BLaER1 (cell line): ENCODE data around the gene ATP10B.
"Not testable (repeated sequence)": the region's sequence is repeated elsewhere in the genome, so short reads cannot be mapped to it uniquely, and the experiment has no call there.

ENCODE experiments used
- H3K27ac ChIP-seq: shearing (Covaris generic); formaldehyde crosslinking; 2 replicates; pipeline ENCODE4 v1.8.1; 2022
- H3K27me3 ChIP-seq: shearing (Covaris generic); formaldehyde crosslinking; 2 replicates; pipeline ENCODE4 v1.8.1; 2022
- H3K36me3 ChIP-seq: shearing (Covaris generic); formaldehyde crosslinking; 2 replicates; pipeline ENCODE4 v1.8.1; 2022
- H3K4me1 ChIP-seq: shearing (Covaris generic); formaldehyde crosslinking; 2 replicates; pipeline ENCODE4 v1.8.1; 2022
- H3K4me2 ChIP-seq: shearing (Covaris generic); formaldehyde crosslinking; 2 replicates; pipeline ENCODE4 v1.8.1; 2022
- H3K4me3 ChIP-seq: shearing (Covaris generic); formaldehyde crosslinking; 2 replicates; pipeline ENCODE4 v1.8.1; 2022
- H3K9ac ChIP-seq: shearing (Covaris generic); formaldehyde crosslinking; 2 replicates; pipeline ENCODE4 v1.8.1; 2022
- H3K9me3 ChIP-seq: shearing (Covaris generic); formaldehyde crosslinking; 2 replicates; pipeline ENCODE4 v1.8.1; 2022
- H4K20me1 ChIP-seq: shearing (Covaris generic); formaldehyde crosslinking; 2 replicates; pipeline ENCODE4 v1.8.1; 2022
- Cebpa-rat ChIP-seq: shearing (Covaris generic); IDR thresholded peaks from 2 replicates; pipeline ENCODE4 v1.8.1; 2022

ATP10B gene

GRCh38 chr5:160852049-160852448 lies at the start of gene ATP10B:
TSS of gene ATP10B (minus strand) at chr5:160852211. CDS start at chr5:160688074, 164,137 bp downstream.
- Histone ChIP-seq H3K9me3 (no peaks in the 10 kb centered on the region), H3K4me3 (no peak within 1 kb of the TSS), H3K9ac (no peak within 1 kb of the TSS), H3K27me3 (no peaks in the 10 kb centered on the region), H4K20me1 (no peaks in the 10 kb centered on the region), H3K4me2 (no peak within 1 kb of the TSS), H3K4me1 (no peaks in the 10 kb centered on the region), H3K27ac (no peak within 1 kb of the TSS), H3K36me3 (no peaks in the 10 kb centered on the region)
- no peak for TF ChIP-seq Cebpa-rat

DNA sequence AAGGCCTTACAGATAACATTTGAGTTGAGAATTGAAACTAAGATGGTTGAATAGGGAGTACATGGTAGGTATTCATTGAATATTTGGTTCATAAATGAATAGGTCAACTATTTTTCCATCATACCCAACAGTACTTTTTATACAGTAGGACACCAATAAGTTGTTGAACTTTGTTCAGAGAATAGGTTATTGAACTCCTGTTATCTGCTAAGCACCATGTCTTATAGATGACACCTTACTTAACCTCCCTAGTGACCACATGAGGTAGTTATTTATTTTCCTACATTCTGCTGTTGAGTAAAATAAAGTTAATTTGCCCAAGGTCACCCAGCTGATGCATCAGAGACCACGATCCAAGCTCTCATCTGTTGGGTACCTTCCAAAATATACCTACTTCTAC lies 49.6 kb upstream of the ATP10B start:
- H4K20me1 ChIP-seq: no peaks in the 10 kb centered on the region
- no peaks in the 10 kb centered on the region for H3K9me3 ChIP-seq
- no peaks in the 10 kb centered on the region for H3K4me1 ChIP-seq
- H3K4me3 ChIP-seq: no peak overlapping the region
- H3K27me3 ChIP-seq: no peaks in the 10 kb centered on the region
- H3K36me3 ChIP-seq: no peaks in the 10 kb centered on the region
- H3K27ac ChIP-seq: no peak overlapping the region
- H3K4me2 ChIP-seq: no peak overlapping the region
- TF ChIP-seq Cebpa-rat: no peak
- H3K9ac ChIP-seq: no peak overlapping the region

- H3K4me2 ChIP-seq: no peak overlapping the region
- H3K4me3 ChIP-seq: no peak overlapping the region
- no peaks in the 10 kb centered on the region for H3K36me3 ChIP-seq
- no peak for TF ChIP-seq Cebpa-rat
- H3K4me1 ChIP-seq: no peaks in the 10 kb centered on the region
- H3K9ac ChIP-seq: no peak overlapping the region
- H3K27ac ChIP-seq: no peak overlapping the region
- no peaks in the 10 kb centered on the region for H4K20me1 ChIP-seq
- no peaks in the 10 kb centered on the region for H3K9me3 ChIP-seq
- H3K27me3 ChIP-seq: no peaks in the 10 kb centered on the region
These were observed 47.7 kb upstream of the ATP10B start for GRCh38 chr5:160899735-160900134.

- not testable (repeated sequence) for H4K20me1 ChIP-seq, H3K9ac ChIP-seq
These were observed 41.4 kb upstream of the ATP10B start for GRCh38 chr5:160893180-160893964.

DNA sequence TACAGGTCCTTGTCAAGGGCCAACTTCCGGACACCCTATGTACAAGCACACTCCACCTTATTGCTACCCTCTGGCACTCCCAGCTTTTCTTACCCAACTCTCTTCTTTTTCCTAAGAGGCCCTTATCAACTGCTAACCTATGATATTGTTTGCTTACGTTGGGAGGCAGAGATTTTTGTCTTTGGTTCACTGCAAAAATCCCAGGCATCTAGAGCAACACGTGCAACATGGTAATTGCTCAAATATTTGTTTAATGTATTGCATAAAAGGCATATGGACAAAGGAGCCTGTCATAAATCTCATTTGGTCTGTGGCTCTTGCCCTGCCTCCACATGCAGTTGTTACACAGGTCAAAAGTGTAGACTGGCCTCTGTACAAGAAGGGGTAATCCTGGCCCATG lies 35.8 kb upstream of the ATP10B start:
- Histone ChIP-seq H3K36me3 (no peaks in the 10 kb centered on the region), H3K4me1 (no peaks in the 10 kb centered on the region), H3K9ac (no peak overlapping the region), H3K4me3 (no peak overlapping the region), H4K20me1 (no peaks in the 10 kb centered on the region), H3K4me2 (no peak overlapping the region), H3K9me3 (no peaks in the 10 kb centered on the region), H3K27me3 (no peaks in the 10 kb centered on the region), H3K27ac (no peak overlapping the region)
- no peak for TF ChIP-seq Cebpa-rat

More at GRCh38 chr5:160893180-160893964, 41.4 kb upstream of the ATP10B start:
- H3K27me3 ChIP-seq, H3K4me1 ChIP-seq, H3K4me2 ChIP-seq, H3K9me3 ChIP-seq, H3K27ac ChIP-seq, H3K4me3 ChIP-seq, H3K36me3 ChIP-seq: not testable (repeated sequence)

- not testable (repeated sequence) for H3K27me3 ChIP-seq
These were observed 21.7 kb upstream of the ATP10B start for GRCh38 chr5:160873560-160874200.

GRCh38 chr5:160869989-160870521 lies 18.0 kb upstream of the ATP10B start:
- Histone ChIP-seq H3K9me3 (no peaks in the 10 kb centered on the region), H3K4me3 (no peak overlapping the region), H4K20me1 (no peaks in the 10 kb centered on the region), H3K27ac (no peak overlapping the region), H3K4me2 (no peak overlapping the region), H3K36me3 (no peaks in the 10 kb centered on the region), H3K27me3 (no peaks in the 10 kb centered on the region), H3K4me1 (no peaks in the 10 kb centered on the region), H3K9ac (no peak overlapping the region)
- TF ChIP-seq Cebpa-rat: no peak

More at GRCh38 chr5:160873560-160874200, 21.7 kb upstream of the ATP10B start:
- H3K27ac ChIP-seq, H4K20me1 ChIP-seq, H3K4me2 ChIP-seq, H3K4me3 ChIP-seq, H3K9me3 ChIP-seq, H3K9ac ChIP-seq, H3K36me3 ChIP-seq, H3K4me1 ChIP-seq: not testable (repeated sequence)

DNA sequence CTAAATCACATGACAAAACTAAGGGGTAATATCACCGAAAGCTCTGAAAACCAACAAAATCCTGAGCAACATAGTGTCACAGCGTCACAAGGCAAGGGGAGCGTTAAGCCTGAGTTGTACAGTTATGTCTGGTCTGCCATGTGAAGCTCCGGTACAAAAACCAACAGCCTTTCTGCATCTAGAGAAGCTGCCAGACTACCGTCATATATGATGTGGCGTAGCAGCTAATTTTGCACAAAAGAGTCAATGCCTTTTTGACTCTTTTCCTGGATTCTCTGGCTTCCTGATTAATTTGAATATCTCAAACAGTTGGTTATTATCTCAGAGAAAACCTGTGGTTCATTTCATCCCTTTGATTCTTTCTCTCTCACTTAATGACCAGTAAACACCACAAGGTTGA lies 16.0 kb upstream of the ATP10B start:
- no peaks in the 10 kb centered on the region for H3K4me1 ChIP-seq
- no peaks in the 10 kb centered on the region for H4K20me1 ChIP-seq
- H3K27me3 ChIP-seq: no peaks in the 10 kb centered on the region
- no peaks in the 10 kb centered on the region for H3K36me3 ChIP-seq
- no peak overlapping the region for H3K9ac ChIP-seq
- no peaks in the 10 kb centered on the region for H3K9me3 ChIP-seq
- no peak overlapping the region for H3K27ac ChIP-seq
- TF ChIP-seq Cebpa-rat: no peak
- H3K4me2 ChIP-seq: no peak overlapping the region
- no peak overlapping the region for H3K4me3 ChIP-seq

DNA sequence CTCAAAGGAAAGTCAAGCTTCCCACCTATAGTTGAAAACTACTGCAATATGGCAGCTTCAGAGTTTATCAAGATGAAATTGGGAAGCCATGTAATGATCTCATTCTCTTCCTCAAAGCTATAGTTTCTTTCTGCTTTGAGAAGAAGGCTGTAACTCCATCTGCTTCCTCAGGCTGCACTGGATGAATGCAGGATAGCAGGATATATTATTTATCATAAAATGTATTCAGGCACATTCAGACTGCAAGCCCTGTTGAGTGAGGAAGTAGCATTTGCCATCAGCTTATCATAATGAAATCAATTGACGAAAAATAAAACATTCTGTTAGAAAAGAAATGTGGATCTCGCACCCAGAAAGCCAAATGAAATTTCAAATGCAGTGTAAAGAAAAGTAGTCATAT lies 560 bp downstream of the ATP10B start:
- Histone ChIP-seq H3K9ac (no peak overlapping the region), H3K4me2 (no peak overlapping the region), H3K27me3 (no peaks in the 10 kb centered on the region), H4K20me1 (no peaks in the 10 kb centered on the region), H3K27ac (no peak overlapping the region), H3K4me3 (no peak overlapping the region), H3K4me1 (no peaks in the 10 kb centered on the region), H3K9me3 (no peaks in the 10 kb centered on the region), H3K36me3 (no peaks in the 10 kb centered on the region)
- no peak for TF ChIP-seq Cebpa-rat

GRCh38 chr5:160850421-160850820 lies 1.6 kb downstream of the ATP10B start:
- TF ChIP-seq Cebpa-rat: no peak
- Histone ChIP-seq H3K27me3 (no peaks in the 10 kb centered on the region), H3K4me1 (no peaks in the 10 kb centered on the region)

More at GRCh38 chr5:160850421-160850820, 1.6 kb downstream of the ATP10B start:
- Histone ChIP-seq H3K4me3 (no peak overlapping the region), H3K36me3 (no peaks in the 10 kb centered on the region), H3K9ac (no peak overlapping the region), H3K27ac (no peak overlapping the region), H4K20me1 (no peaks in the 10 kb centered on the region), H3K9me3 (no peaks in the 10 kb centered on the region), H3K4me2 (no peak overlapping the region)
